ENCODE measurements around the gene APMAP. TPM values are rescaled to one million over a fixed set of nuclear protein-coding genes. Genes with fewer than 3 reads are reported as not detected.

The APMAP gene
- total RNA-seq, 1 experiment from 2014 or later = 80.3 TPM

DNA sequence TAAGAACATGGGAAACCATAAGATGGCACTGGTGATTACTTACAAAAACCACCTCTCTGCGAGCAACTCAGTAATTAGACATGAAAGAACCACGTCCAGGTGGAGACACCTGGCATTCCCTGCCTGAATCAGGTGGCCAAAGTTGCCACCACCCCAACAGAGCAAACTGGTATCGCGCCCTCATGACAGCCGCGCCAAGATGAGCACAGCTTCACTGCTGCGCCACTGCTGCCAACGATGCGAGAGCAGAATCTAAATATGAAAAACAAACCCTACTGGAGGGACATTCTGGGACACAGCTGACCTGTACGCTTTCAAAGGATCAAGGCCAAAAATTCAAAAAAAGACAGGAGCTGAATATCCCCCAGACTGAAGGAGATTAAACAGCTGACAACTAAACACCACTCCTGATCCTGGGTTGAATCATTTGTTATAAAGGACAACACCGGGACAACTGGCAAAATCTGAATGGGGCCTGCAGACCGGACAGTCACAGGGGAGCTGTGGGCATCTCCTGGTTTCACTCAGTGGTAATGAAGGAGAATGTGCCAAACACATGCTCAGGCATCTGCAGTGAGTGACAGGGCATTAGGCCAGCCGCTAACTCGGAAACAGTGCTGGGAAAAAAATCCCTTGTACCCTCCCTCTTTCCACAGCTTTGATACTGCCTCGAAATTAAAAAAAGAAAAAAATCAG, 26.1 kb downstream of the APMAP start:
- no peaks in the 10 kb centered on the region for H3K36me3 ChIP-seq
- H3K9me3 ChIP-seq = no peaks in the 10 kb centered on the region
- no peak overlapping the region for H3K4me3 ChIP-seq
- H3K27me3 ChIP-seq = no peaks in the 10 kb centered on the region
- no peak for DNase-seq

DNA sequence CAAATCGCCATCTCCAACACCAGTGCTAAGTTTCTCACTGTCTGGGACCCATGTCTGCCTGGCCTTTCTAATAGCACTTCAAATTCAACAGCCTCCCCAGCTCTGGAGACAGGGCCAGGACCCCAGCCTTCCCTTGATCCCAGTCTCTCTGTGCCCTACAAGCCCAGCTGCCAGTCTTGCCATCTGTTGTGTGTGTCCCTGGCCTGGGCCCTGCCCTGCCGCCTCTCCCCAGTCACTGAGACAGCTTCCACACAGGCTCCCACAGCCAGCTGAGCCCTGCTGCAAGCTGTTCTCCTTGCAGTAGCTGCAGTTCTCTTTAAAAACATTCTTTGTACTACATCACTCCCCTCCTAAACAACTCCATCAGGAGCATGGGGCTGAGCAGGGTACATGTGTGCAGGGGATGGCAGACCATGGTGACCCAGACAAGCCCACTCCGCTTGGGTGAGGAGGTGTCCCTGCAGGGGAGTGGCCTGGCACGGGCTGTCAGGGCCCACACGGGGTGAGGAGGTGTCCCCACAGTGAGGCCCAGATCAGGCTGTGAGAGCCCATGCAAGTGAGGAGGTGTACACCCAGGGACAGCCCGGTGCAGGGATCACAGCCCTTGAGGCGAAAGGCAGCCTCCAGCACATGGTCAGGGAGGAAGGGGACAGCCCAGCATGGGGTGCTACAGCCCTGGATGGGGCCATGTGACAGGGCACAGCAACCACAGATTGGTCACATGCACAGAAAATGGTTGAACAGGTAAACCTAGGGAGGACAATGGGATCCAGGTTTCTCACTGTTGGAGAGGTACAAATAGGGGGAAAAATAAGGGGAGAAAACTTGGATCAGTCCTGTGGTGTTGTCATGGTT, 27.3 kb downstream of the APMAP start:
- DNase-seq = no peak
- Histone ChIP-seq H3K36me3 (no peaks in the 10 kb centered on the region), H3K27me3 (no peaks in the 10 kb centered on the region), H3K9me3 (no peaks in the 10 kb centered on the region), H3K4me3 (no peak overlapping the region)

DNA sequence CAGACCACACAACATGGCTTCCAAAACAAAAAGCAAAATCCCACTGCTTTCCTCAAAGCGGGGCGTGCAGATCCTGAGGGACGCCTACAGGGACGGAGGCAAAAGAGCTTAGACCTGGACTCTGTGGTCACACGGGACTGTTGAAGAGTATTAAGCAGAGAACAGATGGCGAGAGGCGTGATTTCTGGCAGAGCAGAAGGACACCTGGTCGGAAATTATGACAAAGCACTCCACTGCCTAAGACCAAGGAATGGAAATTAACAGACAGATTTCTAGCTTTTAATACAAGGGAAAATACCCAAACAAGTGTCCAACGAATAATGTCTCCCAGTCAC, 28.1 kb downstream of the APMAP start:
- DNase-seq = no peak
- no peaks in the 10 kb centered on the region for H3K36me3 ChIP-seq
- no peaks in the 10 kb centered on the region for H3K9me3 ChIP-seq
- H3K27me3 ChIP-seq = no peaks in the 10 kb centered on the region
- no peak overlapping the region for H3K4me3 ChIP-seq

DNA sequence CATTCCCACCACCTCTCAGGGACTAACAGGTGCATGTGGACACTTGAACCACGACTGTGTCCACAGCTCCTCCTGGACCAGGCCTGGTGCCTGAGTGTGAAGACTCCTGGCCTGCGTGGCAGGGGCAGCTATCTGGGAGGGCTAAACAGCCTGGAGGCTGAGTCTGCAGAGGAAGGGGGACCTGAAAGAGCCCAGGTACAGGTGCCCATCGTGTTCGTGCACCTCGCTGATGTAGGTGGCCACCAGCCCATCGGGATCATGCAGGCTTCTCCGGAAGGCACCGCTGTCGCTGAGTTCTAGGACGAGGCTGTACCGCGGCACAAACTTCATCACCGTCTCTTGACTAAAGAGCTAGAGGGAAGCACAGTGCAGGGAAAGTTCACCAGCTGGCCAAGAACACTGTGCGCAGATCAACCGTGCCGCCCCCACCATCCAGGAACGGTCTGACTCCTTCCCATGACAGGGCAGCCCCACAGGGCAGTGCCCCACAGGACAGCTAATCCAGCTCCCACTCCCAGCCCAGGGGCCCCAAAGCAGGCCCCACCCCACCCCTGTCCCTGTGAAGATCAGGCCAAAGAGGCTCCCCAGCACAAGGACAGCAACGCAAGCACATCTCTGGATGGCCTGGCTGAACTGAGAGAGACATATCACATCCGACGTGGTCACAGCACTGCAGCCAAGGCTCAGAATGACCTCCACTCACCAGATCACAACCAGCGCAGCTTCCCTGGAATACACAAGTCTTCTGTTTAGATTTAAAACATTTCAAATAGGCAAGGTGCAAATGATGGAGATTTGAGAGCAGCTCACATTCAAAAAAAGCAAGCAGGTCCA, 28.7 kb downstream of the APMAP start:
- no peaks in the 10 kb centered on the region for H3K36me3 ChIP-seq
- no peaks in the 10 kb centered on the region for H3K9me3 ChIP-seq
- DNase-seq = no peak
- no peak overlapping the region for H3K4me3 ChIP-seq
- H3K27me3 ChIP-seq = no peaks in the 10 kb centered on the region

DNA sequence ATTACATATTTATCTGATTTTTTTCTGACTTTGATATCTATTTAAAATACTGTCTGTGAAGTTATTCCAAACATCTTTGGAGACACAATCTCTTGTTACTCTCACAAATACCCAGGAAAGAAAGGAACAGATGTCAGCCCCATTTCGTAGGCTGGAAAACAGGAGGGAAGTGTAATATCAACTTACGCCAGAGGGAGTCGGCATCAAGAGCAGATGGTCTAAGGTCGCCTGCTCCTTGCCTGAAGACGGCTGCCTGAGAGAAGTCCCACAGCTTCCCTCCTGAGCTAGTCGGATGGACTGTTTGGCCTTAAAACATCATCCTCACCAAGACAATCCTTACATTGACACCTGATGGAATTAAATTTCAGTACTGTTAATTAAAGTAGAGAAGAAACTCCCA, 30.0 kb downstream of the APMAP start:
- H3K36me3 ChIP-seq = no peaks in the 10 kb centered on the region
- H3K4me3 ChIP-seq = no peak overlapping the region
- no peak for DNase-seq
- no peaks in the 10 kb centered on the region for H3K27me3 ChIP-seq
- no peaks in the 10 kb centered on the region for H3K9me3 ChIP-seq

DNA sequence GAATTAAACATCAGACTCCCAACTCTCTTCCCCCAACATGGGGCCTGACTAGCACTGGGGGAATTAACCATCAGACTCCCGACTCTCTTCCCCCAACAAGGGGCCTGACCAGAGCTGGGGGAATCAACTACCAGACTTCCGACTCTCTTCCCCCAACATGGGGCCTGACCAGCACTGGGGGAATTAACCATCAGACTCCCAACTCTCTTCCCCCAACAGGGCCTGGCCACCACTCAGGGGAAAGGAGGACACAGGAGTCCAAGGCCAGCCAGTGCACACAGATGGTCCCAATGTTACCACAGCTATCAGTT, 30.4 kb downstream of the APMAP start:
- H3K36me3 ChIP-seq = no peaks in the 10 kb centered on the region
- no peak overlapping the region for H3K4me3 ChIP-seq
- no peaks in the 10 kb centered on the region for H3K27me3 ChIP-seq
- H3K9me3 ChIP-seq = no peaks in the 10 kb centered on the region
- DNase-seq = no peak

DNA sequence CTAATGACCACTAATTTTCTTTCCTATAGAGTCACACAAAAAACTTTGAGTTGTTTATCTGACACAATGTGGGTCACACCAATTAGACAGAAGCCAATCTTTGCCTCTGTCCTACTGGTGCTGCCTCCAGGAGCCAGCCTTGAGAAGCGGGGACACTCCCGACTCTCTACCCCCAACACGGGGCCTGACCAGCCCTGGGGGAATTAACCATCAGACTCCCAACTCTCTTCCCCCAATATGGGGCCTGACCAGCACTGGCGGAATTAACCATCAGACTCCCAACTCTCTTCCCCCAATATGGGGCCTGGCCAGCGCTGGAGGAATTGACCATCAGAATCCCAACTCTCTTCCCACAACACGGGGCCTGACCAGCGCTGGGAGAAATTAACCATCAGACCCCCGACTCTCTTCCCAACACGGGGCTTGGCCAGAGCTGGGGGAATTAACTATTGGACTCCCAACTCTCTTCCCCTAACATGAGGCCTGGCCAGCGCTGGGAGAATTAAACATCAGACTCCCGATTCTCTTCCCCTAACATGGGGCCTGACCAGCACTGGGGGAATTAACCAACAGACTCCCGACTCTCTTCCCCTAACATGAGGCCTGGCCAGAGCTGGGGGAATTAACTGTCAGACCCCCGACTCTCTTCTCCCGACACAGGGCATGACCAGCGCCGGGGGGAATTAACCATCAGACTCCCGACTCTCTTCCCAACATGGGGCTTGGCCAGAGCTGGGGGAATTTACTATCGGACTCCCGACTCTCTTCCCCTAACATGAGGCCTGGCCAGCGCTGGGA, 31.0 kb downstream of the APMAP start:
- no peak overlapping the region for H3K4me3 ChIP-seq
- DNase-seq = no peak
- no peaks in the 10 kb centered on the region for H3K36me3 ChIP-seq

DNA sequence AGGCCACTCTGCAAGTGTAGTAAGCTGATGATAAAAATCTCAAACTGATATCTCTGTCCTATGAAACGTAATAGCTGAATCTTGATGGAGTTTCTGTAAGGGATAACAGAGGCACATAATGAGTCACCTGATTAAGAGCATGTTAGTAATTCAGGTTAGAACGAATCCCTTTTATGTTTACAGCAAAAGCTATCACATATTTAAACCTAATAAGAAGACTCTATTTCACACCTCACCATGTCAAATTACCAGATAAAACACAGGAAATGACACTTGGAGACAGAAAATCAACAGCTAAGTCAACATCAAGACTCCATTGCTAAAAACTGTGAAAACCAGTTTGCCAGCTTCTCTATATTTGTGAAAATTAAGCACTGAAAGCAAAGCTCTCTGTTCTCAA, 31.7 kb downstream of the APMAP start:
- no peak for DNase-seq
- H3K27me3 ChIP-seq = no peaks in the 10 kb centered on the region
- H3K36me3 ChIP-seq = no peaks in the 10 kb centered on the region
- H3K9me3 ChIP-seq = no peaks in the 10 kb centered on the region
- no peak overlapping the region for H3K4me3 ChIP-seq

More for the DNA sequence above, 31.0 kb downstream of the APMAP start:
- H3K27me3 ChIP-seq = no peaks in the 10 kb centered on the region
- no peaks in the 10 kb centered on the region for H3K9me3 ChIP-seq

DNA sequence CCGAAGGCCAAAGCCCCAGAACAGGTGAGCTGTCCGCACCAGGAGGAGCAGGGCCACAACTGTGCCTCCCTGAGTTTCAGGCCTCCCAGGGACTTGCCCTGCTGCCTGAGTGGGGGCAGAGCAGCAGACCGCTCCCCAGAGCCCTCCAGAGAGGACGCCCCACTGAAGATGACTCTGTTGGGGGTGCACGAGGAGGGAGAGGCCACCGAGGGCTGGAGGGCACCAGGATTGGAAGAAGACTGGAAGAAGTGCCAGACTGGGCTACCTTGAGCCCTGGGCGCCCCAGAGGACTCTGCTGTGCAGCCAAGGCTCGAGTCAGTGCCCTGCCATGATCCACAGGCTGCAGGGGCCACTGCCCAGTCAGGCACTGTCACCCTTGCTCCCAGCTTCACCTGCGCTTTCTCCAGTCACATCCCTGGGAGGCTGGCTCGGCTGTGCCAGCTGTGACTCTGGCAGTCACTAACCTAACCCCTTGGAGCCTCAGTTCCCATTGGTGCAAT, 32.2 kb downstream of the APMAP start:
- Histone ChIP-seq H3K36me3 (no peaks in the 10 kb centered on the region), H3K4me3 (no peak overlapping the region), H3K9me3 (no peaks in the 10 kb centered on the region), H3K27me3 (no peaks in the 10 kb centered on the region)
- DNase-seq = no peak

DNA sequence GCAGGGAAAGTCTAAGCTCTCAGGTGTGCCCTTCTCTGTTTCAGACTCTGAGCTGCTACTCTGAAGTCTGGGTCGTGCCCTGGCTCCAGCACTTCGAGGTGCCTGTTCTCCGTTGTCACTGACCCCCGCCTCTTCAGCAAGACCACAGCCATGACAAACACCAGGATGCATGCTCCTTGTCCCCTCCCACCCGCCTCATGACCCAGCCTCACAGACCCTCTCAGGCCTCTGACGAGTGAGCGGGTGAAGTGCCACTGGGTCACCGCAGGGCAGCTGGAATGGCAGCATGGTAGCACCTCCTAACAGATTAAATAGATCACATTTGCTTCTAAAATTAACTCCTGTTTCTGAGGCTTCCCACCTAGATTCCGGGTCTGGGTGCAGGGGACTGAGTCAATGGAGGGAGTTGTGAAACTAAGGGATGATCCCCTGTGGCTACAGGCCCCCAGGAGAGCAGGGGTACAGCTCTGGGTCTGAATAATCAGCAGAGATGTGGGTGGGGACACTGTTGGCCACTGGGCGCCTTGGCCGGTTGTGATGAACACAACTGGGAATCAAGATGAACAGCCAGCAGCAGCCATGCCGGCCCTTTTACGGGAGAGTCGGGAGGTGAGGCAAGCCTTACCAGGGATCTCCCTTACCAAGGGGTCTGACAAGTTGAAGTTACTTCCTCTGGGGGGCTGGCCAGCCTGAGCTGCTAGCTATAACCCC, 32.8 kb downstream of the APMAP start:
- no peak for DNase-seq
- H3K27me3 ChIP-seq = no peaks in the 10 kb centered on the region
- H3K4me3 ChIP-seq = no peak overlapping the region
- no peaks in the 10 kb centered on the region for H3K9me3 ChIP-seq
- no peaks in the 10 kb centered on the region for H3K36me3 ChIP-seq

DNA sequence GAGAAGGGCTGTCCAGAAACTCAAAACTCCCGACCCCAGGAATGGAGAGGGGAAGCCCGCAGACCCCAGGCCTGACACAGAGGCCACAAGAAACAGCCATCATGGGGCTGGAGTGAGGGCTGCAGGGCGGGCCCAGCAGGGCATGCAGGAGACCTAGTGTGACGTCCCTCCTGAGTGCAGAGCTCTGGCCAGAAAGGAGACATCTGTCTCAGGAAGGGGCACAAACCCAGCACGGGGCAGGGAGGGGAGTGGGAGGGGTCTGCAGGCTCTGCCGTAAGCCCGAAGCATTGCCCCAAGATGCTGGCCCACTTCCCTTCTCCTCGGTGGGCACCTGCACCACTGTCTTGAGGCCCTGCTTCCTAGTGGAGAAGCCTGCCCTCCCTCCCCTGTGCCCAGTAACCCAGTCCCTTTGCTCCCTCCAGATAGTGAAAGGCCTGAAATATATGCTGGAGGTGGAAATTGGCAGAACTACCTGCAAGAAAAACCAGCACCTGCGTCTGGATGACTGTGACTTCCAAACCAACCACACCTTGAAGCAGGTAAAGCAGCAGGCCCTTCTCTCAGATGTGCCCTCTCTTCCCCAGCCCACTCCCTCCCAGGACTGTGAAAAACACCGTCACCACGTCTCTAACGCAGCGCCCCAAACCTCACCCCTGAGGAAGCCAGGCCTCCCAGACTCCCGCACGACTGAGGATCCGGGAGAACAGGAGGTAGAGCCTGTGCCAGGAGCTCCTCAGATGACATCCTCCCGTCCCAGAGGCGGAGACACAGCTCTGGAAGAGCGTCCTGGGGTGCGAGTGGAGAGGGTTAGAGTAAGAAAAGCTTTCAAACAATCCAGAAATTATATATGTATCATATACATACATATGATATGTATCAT, 33.8 kb downstream of the APMAP start:
- H3K9me3 ChIP-seq = no peaks in the 10 kb centered on the region
- H3K27me3 ChIP-seq = no peaks in the 10 kb centered on the region
- no peak for DNase-seq
- no peaks in the 10 kb centered on the region for H3K36me3 ChIP-seq
- H3K4me3 ChIP-seq = no peak overlapping the region

DNA sequence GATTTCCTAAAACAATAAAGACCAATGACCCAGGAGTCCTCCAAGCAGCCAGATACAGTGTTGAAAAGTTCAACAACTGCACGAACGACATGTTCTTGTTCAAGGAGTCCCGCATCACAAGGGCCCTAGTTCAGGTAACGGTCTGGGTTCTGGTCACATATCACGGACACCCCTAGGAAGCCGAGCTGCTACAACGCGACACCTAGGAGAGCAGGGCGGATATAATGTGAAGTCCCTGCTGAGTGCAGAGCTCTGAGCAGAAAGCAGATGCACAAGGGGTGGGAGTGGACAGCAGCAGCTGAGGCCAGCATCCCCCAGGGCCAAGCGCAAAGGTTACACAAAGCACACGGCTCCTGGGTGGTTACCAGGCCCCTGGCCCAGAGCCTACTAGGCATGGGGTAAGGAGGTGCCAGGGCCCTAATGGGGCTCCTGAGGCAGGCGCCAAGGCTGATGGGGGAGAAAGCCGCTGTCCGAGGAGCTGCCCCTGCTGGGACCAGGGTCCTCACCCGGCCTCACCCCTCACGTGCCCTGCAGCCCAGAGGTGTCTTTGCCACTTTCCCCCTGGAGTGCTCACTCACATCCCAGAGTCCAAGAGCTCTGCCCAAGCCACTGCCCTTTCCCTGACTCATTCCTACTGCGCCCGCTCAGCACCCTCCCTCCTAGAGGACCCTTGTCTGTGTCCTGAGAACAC, 35.1 kb downstream of the APMAP start:
- H3K36me3 ChIP-seq = no peaks in the 10 kb centered on the region
- no peak for DNase-seq
- no peaks in the 10 kb centered on the region for H3K27me3 ChIP-seq
- no peak overlapping the region for H3K4me3 ChIP-seq
- no peaks in the 10 kb centered on the region for H3K9me3 ChIP-seq

DNA sequence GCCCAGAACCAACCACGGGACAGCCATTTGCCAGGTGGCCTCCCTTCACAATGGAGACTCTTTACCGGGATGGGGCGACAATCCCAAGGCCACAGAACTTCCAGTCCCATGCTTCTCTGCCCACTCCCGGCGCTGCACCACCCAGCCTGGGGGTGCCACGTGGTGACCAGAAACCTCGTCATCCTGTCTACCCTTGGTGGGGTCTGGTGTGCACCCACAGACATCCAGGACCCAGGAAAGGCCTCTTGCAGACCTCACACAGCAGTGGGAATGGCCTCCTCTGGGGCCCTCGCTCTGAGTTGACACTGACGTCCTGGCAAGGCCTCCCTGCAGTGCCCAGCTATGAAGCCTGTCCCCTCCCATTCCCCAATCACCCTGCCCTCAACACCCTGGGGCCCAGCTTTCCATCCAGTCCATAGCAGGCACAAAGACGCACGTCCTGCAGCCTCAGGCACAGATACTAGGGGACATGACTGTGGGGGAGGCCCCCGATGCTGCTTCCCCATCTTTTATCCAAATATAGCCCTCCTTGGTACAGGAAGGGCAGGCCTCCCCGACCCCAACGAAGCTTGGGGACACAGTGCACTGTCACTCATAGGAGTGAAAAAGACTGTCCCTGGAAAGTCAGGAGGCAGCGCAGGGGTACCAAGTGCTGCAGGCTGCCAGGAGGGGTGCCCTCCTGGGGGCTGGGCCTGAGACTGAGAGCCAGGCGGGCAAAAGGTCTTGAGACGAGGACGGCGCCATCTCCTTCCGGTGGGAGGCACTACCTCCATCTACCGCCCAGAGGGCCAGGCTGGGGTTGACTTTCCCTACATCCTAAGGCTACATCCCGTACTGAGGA, 36.3 kb downstream of the APMAP start:
- Histone ChIP-seq H3K27me3 (no peaks in the 10 kb centered on the region), H3K4me3 (no peak overlapping the region), H3K9me3 (no peaks in the 10 kb centered on the region), H3K36me3 (no peaks in the 10 kb centered on the region)
- no peak for DNase-seq

DNA sequence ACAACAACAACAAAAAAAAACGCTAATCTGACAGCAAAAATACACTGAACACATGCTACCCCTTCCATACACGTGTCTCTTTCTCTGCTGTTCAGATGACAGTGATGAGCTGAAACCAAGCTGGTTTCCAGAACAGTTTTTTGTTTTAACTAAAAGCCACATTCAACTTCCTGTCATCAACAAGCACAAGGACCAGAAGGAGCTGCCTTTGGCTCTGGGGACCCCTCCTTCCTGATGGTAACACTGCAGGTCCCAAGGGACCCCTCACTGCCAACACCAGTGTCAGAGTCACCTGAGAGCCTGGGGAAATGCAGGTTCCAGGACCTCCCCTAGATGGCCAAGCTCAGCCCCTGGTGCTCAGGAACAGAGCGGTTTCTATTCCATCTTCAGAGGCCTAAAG, 37.5 kb downstream of the APMAP start:
- Histone ChIP-seq H3K4me3 (no peak overlapping the region), H3K9me3 (no peaks in the 10 kb centered on the region), H3K36me3 (no peaks in the 10 kb centered on the region), H3K27me3 (no peaks in the 10 kb centered on the region)
- DNase-seq = no peak

All from MG63 (cell line).